HG02610 (cell line): ENCODE data around the gene PYCR2.
"Not testable (repeated sequence)": the region's sequence is repeated elsewhere in the genome, so short reads cannot be mapped to it uniquely, and the experiment has no call there.

Experiments used
- ATAC-seq: cut with Tn5 transposase; IDR thresholded peaks from one replicate; pipeline ENCODE4 v1.9.1; 2021; ENCODE audit warnings: mild to moderate bottlenecking, moderate library complexity; ENCODE audit not compliant: unreplicated experiment

The PYCR2 gene

GRCh38 chr1:225892307-225892706 is 31.7 kb downstream of the PYCR2 start:
- ATAC-seq, result no peak

GRCh38 chr1:225891229-225891972 is 32.6 kb downstream of the PYCR2 start:
- ATAC-seq, result no peak

GRCh38 chr1:225890346-225891228 is 33.5 kb downstream of the PYCR2 start:
- ATAC-seq, result no peak

GRCh38 chr1:225889743-225890142 is 34.3 kb downstream of the PYCR2 start:
- ATAC-seq, result no peak

- no peak for ATAC-seq
Measured at GRCh38 chr1:225888898-225889601, 35.0 kb downstream of the PYCR2 start, which contains the start of gene LEFTY1. LEFTY1 (minus strand) TSS chr1:225889146; CDS start chr1:225889066, 80 bp downstream.

- no peak for ATAC-seq
Measured at GRCh38 chr1:225888289-225888897, 35.7 kb downstream of the PYCR2 start.

- ATAC-seq, result not testable (repeated sequence)
Measured at GRCh38 chr1:225887554-225888288, 36.3 kb downstream of the PYCR2 start.

GRCh38 chr1:225887030-225887314 is 37.1 kb downstream of the PYCR2 start:
- ATAC-seq, result no peak

- ATAC-seq, result no peak
Measured at GRCh38 chr1:225886159-225887029, 37.7 kb downstream of the PYCR2 start.

GRCh38 chr1:225885336-225885735 is 38.7 kb downstream of the PYCR2 start:
- no peak for ATAC-seq

GRCh38 chr1:225883616-225884265 is 40.3 kb downstream of the PYCR2 start:
- no peak for ATAC-seq

GRCh38 chr1:225882694-225883615 is 41.1 kb downstream of the PYCR2 start:
- peak; percentile 14 for ATAC-seq

- peak; percentile 65 for ATAC-seq
Measured at GRCh38 chr1:225881959-225882693, 41.9 kb downstream of the PYCR2 start, which contains the start of gene TMEM63A. TMEM63A (minus strand) TSS chr1:225882380; CDS start chr1:225877580, 4,800 bp downstream.

- no peak for ATAC-seq
Measured at GRCh38 chr1:225881081-225881958, 42.7 kb downstream of the PYCR2 start.

- no peak for ATAC-seq
Measured at GRCh38 chr1:225880636-225881035, 43.4 kb downstream of the PYCR2 start.

GRCh38 chr1:225880222-225880588 is 43.8 kb downstream of the PYCR2 start:
- no peak for ATAC-seq
